ENCODE data around the gene CNNM1.

CNNM1 gene

GRCh38 chr10:99375426-99375825, 46.3 kb downstream of the CNNM1 start:
- no peak overlapping the region for H3K4me3 ChIP-seq (ENCODE audit: low read depth, low read length)
- TF ChIP-seq CTCF (conservative IDR thresholded peaks at IDR 0.05; ENCODE audit: low read depth, low read length), result no peak
- DNase-seq (ENCODE audit: low read depth), result no peak

GRCh38 chr10:99382176-99382575, 53.0 kb downstream of the CNNM1 start:
- no peak overlapping the region for H3K4me3 ChIP-seq (ENCODE audit: low read depth, low read length)
- DNase-seq (ENCODE audit: low read depth), result no peak
- no peak for TF ChIP-seq CTCF (conservative IDR thresholded peaks at IDR 0.05; ENCODE audit: low read depth, low read length)

- TF ChIP-seq CTCF (conservative IDR thresholded peaks at IDR 0.05; ENCODE audit: low read depth, low read length), result no peak
- DNase-seq (ENCODE audit: low read depth), result no peak
- no peak overlapping the region for H3K4me3 ChIP-seq (ENCODE audit: low read depth, low read length)
These were observed 57.9 kb downstream of the CNNM1 start for GRCh38 chr10:99387071-99387470.

GRCh38 chr10:99387541-99387940, 58.4 kb downstream of the CNNM1 start:
- TF ChIP-seq CTCF (conservative IDR thresholded peaks at IDR 0.05; ENCODE audit: low read depth, low read length), result no peak
- H3K4me3 ChIP-seq (ENCODE audit: low read depth, low read length), result no peak overlapping the region
- DNase-seq (ENCODE audit: low read depth), result no peak

- H3K4me3 ChIP-seq (ENCODE audit: low read depth, low read length), result no peak overlapping the region
- TF ChIP-seq CTCF (conservative IDR thresholded peaks at IDR 0.05; ENCODE audit: low read depth, low read length), result no peak
- DNase-seq (ENCODE audit: low read depth), result no peak
These were observed 60.7 kb downstream of the CNNM1 start for GRCh38 chr10:99389729-99390480.

GRCh38 chr10:99391346-99391745, 62.2 kb downstream of the CNNM1 start:
- no peak for DNase-seq (ENCODE audit: low read depth)
- no peak for TF ChIP-seq CTCF (conservative IDR thresholded peaks at IDR 0.05; ENCODE audit: low read depth, low read length)
- no peak overlapping the region for H3K4me3 ChIP-seq (ENCODE audit: low read depth, low read length)

GRCh38 chr10:99393036-99393435, 63.9 kb downstream of the CNNM1 start:
- no peak overlapping the region for H3K4me3 ChIP-seq (ENCODE audit: low read depth, low read length)
- no peak for TF ChIP-seq CTCF (conservative IDR thresholded peaks at IDR 0.05; ENCODE audit: low read depth, low read length)
- no peak for DNase-seq (ENCODE audit: low read depth)
